HepG2 (cell line): Measurements from ENCODE around the gene EEF1A1. TPM values are rescaled to one million over a fixed set of nuclear protein-coding genes. Genes with fewer than 3 reads are reported as not detected.

Experiments used
- ATAC-seq: fragments of 200-7000 bp; cut with Tn5 transposase; 3 replicates; pipeline ENCODE4 v1.9.1; 2020; ENCODE audit warnings: mild to moderate bottlenecking, moderate library complexity
- BruUV-seq: library from RNA; stranded (reverse); fragments of 400-500 nt; replicated peaks from 2 replicates; lab custom pipeline; 2021; lab: Mats Ljungman, UMichigan
- CTCF ChIA-PET: fragments of 300-600 bp; formaldehyde crosslinking; extraction: SDS; loops from one replicate; lab custom pipeline; 2021; ENCODE audit warnings: low total read pairs, inconsistent platforms, low intra/inter-chr PET ratio; lab: Yijun Ruan, JAX
- POLR2A ChIA-PET: fragments of 350-600 bp; sonication (Branson Sonifier 250); formaldehyde crosslinking; loops from one replicate; lab custom pipeline; 2020; ENCODE audit warnings: antibody characterized with exemption, inconsistent platforms; lab: Yijun Ruan, JAX
- DNase-seq: peaks from one replicate; pipeline ENCODE4 v3.0.0-alpha.2; 2015; ENCODE audit warnings: low spot score
- FAIRE-seq: peaks from 3 replicates; lab custom pipeline; 2011; peaks lifted over from hg19 to GRCh38; lab: Jason Lieb, UNC
- H2AFZ ChIP-seq: one replicate; pipeline ENCODE4 v1.6.1; 2011; ENCODE audit warnings: low read length, inconsistent platforms
- H3K27ac ChIP-seq: fragments of 300-600 bp; 3 replicates; pipeline ENCODE4 v1.8.0; 2011; ENCODE audit warnings: mixed run types, mild to moderate bottlenecking, mixed read lengths, low read length, inconsistent platforms; ENCODE audit not compliant: insufficient read depth; ENCODE audit errors: extremely low read length
- H3K27me3 ChIP-seq, 2 experiments: fragments of 200-600 bp in 1 of 2; 2 replicates in 1 of 2; 3 replicates in 1 of 2; pipeline versions ENCODE4 v1.6.0 to v1.8.0; 2011; ENCODE audit warnings: low read length in 2 of 2, mild to moderate bottlenecking in 2 of 2, moderate library complexity in 2 of 2, inconsistent platforms in 1 of 2; ENCODE audit not compliant: insufficient read depth in 2 of 2, control insufficient read depth in 1 of 2
- H3K36me3 ChIP-seq, 2 experiments: fragments of 200-600 bp in 1 of 2; replicated peaks in 1 of 2; 2 replicates in 1 of 2; 3 replicates in 1 of 2; pipeline versions ENCODE4 v1.5.1 to v1.8.0; 2011; ENCODE audit warnings: low read length in 2 of 2, inconsistent platforms in 1 of 2; ENCODE audit not compliant: insufficient read depth in 2 of 2, control insufficient read depth in 1 of 2
- H3K4me1 ChIP-seq: 2 replicates; pipeline ENCODE4 v1.5.1; 2012; ENCODE audit warnings: low read length, inconsistent platforms; ENCODE audit not compliant: insufficient read depth
- H3K4me2 ChIP-seq: 2 replicates; pipeline ENCODE4 v1.6.0; 2011; ENCODE audit warnings: low read depth, low read length, inconsistent platforms
- H3K4me3 ChIP-seq, 3 experiments: fragments of 200-600 bp in 1 of 3; sonication (generic), shearing (Covaris generic) in 1 of 3; replicated peaks in 1 of 3; 2 replicates each; pipeline ENCODE4 v1.5.1; 2011 to 2016; ENCODE audit warnings: low read length in 3 of 3, inconsistent platforms in 2 of 3, low read depth in 2 of 3, mild to moderate bottlenecking in 2 of 3, control low read depth in 1 of 3, mixed read lengths in 1 of 3; ENCODE audit not compliant: insufficient read depth in 1 of 3
- H3K79me2 ChIP-seq: one replicate; pipeline ENCODE4 v1.6.1; 2011; ENCODE audit warnings: low read length, inconsistent platforms; ENCODE audit not compliant: insufficient read depth
- H3K9ac ChIP-seq: 2 replicates; pipeline ENCODE4 v1.6.0; 2011; ENCODE audit warnings: mild to moderate bottlenecking, low read depth, low read length, inconsistent platforms; ENCODE audit not compliant: insufficient read depth
- H3K9me3 ChIP-seq: 2 replicates; pipeline ENCODE4 v1.5.1; 2012; ENCODE audit warnings: mild to moderate bottlenecking, low read length
- H4K20me1 ChIP-seq: 2 replicates; pipeline ENCODE4 v1.6.0; 2011; ENCODE audit warnings: inconsistent platforms, mild to moderate bottlenecking, low read length, moderate library complexity; ENCODE audit not compliant: insufficient read depth
- CEBPB ChIP-seq: IDR thresholded peaks from 2 replicates; pipeline ENCODE4 v1.6.1; 2011; ENCODE audit warnings: low read depth, low read length, improper control_type of control experiment, borderline replicate concordance
- SP2 ChIP-seq: sonication (generic); formaldehyde crosslinking; IDR thresholded peaks from 2 replicates; pipeline ENCODE4 v1.5.1; 2020; ENCODE audit warnings: mild to moderate bottlenecking, missing genetic modification reagents
- ZFP36L2 ChIP-seq: sonication (generic); formaldehyde crosslinking; IDR thresholded peaks from 2 replicates; pipeline ENCODE4 v1.4.0; 2020; ENCODE audit warnings: missing genetic modification reagents
- WGBS: methylation state at CpG from one replicate; pipeline ENCODE4 v1.1.6; 2017; ENCODE audit warnings: low lambda C conversion rate; 5-methylcytosine and 5-hydroxymethylcytosine counted together
- in situ Hi-C: cut with HindIII; loops from 2 replicates; pipeline ENCODE4 v1.10.0; 2017; ENCODE audit warnings: low pct_unique_long_range_greater_than_20kb; ENCODE audit not compliant: extremely low pct_ligation_motif_present
- intact Hi-C: fragments of 100-400 bp; cut with micrococcal nuclease; formaldehyde crosslinking; loops from one replicate; pipeline ENCODE4 v1.10.0; 2022; ENCODE audit not compliant: unreplicated experiment
- polyA plus RNA-seq, 8 experiments: library from polyadenylated mRNA; depleted of rRNA in 3 of 8; stranded (reverse) in 7 of 8; unstranded in 1 of 8; fragments of >200 nt; fragmentation: Illumina TruSeq in 4 of 8; extraction: Trizol in 4 of 8; gene quantifications; 2 replicates each; pipeline versions ENCODE4 v1.2.1 to v1.2.3, GENCODE V29; 2011 to 2016; ENCODE audit warnings: low read depth in 4 of 8, missing spikeins in 1 of 8, mixed read lengths in 1 of 8; ENCODE audit not compliant: insufficient read depth in 1 of 8
- total RNA-seq, 5 experiments: library from RNA; depleted of rRNA; stranded (reverse); fragments of >200 nt; fragmentation: Illumina TruSeq; extraction: Trizol; gene quantifications; 2 replicates each; pipeline ENCODE4 v1.2.3, GENCODE V29; 2016; ENCODE audit warnings: low read depth in 1 of 5
- TF ChIP-seq, protein P1 (sequence below): sonication (generic); formaldehyde crosslinking; IDR thresholded peaks from 2 replicates; pipeline ENCODE4 v1.4.0; 2020; ENCODE audit warnings: mild to moderate bottlenecking, missing genetic modification reagents

EEF1A1 gene
- total and polyA plus RNA-seq, 2 of the 13 experiments (the other 11 are each of a cell fraction or from before 2014, with no cell fraction given), result 13,726 to 17,172 TPM

DNA sequence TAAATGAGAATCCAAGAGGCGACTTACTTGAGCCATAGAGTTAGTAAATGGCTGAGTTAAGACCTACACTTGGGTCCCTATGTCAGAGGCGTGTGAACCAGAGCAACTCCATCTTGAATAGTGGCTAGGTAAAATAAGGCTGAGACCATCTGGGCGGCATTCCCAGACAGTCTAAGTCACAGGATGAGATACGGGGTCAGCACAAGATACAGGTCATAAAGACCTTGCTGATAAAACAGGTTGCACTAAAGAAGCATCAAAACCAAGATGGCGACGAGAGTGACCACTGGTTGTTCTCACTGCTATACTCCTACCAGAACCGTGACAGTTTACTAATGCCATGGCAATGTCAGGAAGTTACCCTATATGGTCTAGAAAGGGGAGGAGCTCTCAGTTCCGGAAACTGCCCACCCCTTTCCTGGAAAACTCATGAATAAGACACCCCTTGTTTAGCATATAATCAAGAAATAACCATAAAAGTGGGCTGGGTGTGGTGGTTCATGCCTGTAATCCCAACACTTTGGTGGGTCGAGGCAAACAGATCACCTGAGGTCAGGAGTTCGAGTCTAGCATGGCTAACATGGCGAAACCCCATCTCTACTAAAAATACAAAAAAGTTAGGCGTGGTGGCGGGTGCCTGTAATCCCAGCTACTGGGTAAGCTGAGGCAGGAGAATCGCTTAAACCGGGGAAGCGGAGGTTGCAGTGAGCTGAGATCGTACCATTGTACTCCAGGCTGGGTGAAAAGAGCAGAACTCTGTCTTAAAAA, 43.9 kb upstream of the EEF1A1 start:
- Histone ChIP-seq H3K4me3 (no peak overlapping the region), H3K27me3 (no peaks in the 10 kb centered on the region), H3K9ac (no peak overlapping the region), H3K79me2 (no peaks in the 10 kb centered on the region), H3K4me1 (peaks cover 64% of the 10 kb centered on the region), H3K27ac (peak overlapping the region; percentile 90), H3K36me3 (no peaks in the 10 kb centered on the region), H3K4me2 (no peak overlapping the region), H3K9me3 (no peaks in the 10 kb centered on the region), H4K20me1 (no peaks in the 10 kb centered on the region), H2AFZ (no peak overlapping the region)
- FAIRE-seq (no peak), DNase-seq (no peak), ATAC-seq (no peak)
- ChIA-PET CTCF (no interaction called here), POLR2A (interaction anchor here (4.1 to 6.0 kb wide), 3 partner anchors 15 to 43 kb away, joined by 38 to 130 read pairs (median 74); partner anchors contain the start of gene EEF1A1)
- intact Hi-C loops (loop anchor here (5.0 kb wide), 2 partner anchors 42 to 48 kb away; partner anchors contain the start of gene EEF1A1), in situ Hi-C loops (no loop called here)
- no peak for TF ChIP-seq SP2 (CRISPR knock-in tag)
- TF ChIP-seq, protein P1, sequence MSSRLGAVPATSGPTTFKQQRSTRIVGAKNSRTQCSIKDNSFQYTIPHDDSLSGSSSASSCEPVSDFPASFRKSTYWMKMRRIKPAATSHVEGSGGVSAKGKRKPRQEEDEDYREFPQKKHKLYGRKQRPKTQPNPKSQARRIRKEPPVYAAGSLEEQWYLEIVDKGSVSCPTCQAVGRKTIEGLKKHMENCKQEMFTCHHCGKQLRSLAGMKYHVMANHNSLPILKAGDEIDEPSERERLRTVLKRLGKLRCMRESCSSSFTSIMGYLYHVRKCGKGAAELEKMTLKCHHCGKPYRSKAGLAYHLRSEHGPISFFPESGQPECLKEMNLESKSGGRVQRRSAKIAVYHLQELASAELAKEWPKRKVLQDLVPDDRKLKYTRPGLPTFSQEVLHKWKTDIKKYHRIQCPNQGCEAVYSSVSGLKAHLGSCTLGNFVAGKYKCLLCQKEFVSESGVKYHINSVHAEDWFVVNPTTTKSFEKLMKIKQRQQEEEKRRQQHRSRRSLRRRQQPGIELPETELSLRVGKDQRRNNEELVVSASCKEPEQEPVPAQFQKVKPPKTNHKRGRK (CRISPR knock-in tag), result no peak
- BruUV-seq, result no TSS peak
- 97% methylated on average over 17 of the region's 17 CpGs for WGBS

DNA sequence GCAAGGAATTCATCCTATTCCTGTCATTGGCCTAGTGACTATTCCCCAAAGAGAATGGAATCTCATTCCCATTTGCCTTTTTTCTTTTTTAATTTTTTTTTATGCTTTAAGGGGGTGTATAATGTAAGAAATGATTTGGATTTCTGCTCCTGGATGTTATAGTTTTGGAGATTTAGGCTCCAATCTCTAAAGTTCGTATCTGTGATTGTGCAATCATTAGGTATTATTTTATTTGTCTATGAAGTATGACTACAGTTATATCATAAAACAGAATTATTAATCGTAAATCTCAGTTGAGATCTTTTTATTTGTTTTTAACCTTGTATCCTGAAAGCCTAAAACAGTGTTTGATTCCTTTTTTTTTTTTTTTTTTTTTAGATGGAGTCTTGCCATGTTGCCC, 41.7 kb upstream of the EEF1A1 start:
- no peak overlapping the region for H3K27ac ChIP-seq
- H3K4me1 ChIP-seq, result peaks cover 70% of the 10 kb centered on the region
- 91% methylated on average over 2 of the region's 2 CpGs for WGBS

More for the DNA sequence above, 41.7 kb upstream of the EEF1A1 start:
- TF ChIP-seq CEBPB, result peak; percentile 80
- no peak for TF ChIP-seq ZFP36L2 (CRISPR knock-in tag)
- Histone ChIP-seq H4K20me1 (no peaks in the 10 kb centered on the region), H3K79me2 (no peaks in the 10 kb centered on the region), H3K4me2 (no peak overlapping the region), H3K4me3 (no peak overlapping the region), H2AFZ (no peak overlapping the region), H3K9ac (no peak overlapping the region), H3K27me3 (no peaks in the 10 kb centered on the region), H3K9me3 (no peaks in the 10 kb centered on the region), H3K36me3 (no peaks in the 10 kb centered on the region)
- in situ Hi-C loops, result no loop called here
- intact Hi-C loops, result no loop called here
- POLR2A ChIA-PET, result interaction anchor here (1.2 kb wide), 1 partner anchor 41 kb away, joined by 3 read pairs; no protein-coding TSS in a partner anchor
- BruUV-seq, result no TSS peak
- no peak for ATAC-seq
- CTCF ChIA-PET, result no interaction called here
- FAIRE-seq, result no peak
- no peak for DNase-seq
